Right lung (tissue), 5 donors: ENCODE results near the gene WWOX. TPM values are rescaled to one million over a fixed set of nuclear protein-coding genes. Genes with fewer than 3 reads are reported as not detected.
A peak's percentile ranks its signal among the peaks of the same experiment; 100 is the strongest.

Experiments used
- DNase-seq, 2 donors: peaks; one replicate each; pipeline ENCODE4 v3.0.0-alpha.2; 2013
- polyA plus RNA-seq, 5 donors: library from polyadenylated mRNA; unstranded; fragments of 120-200 nt; gene quantifications; one replicate each; pipeline versions ENCODE4 v1.2.1 to v1.2.3, GENCODE V29; 2013; ENCODE audit warnings: inconsistent platforms in 1 of 5, low replicate concordance in 1 of 5; ENCODE audit not compliant: insufficient read length in 5 of 5, insufficient read depth in 1 of 5

WWOX gene
- polyA plus RNA-seq, 5 donors: 29.3 to 41.5 (median 32.3) TPM

DNA sequence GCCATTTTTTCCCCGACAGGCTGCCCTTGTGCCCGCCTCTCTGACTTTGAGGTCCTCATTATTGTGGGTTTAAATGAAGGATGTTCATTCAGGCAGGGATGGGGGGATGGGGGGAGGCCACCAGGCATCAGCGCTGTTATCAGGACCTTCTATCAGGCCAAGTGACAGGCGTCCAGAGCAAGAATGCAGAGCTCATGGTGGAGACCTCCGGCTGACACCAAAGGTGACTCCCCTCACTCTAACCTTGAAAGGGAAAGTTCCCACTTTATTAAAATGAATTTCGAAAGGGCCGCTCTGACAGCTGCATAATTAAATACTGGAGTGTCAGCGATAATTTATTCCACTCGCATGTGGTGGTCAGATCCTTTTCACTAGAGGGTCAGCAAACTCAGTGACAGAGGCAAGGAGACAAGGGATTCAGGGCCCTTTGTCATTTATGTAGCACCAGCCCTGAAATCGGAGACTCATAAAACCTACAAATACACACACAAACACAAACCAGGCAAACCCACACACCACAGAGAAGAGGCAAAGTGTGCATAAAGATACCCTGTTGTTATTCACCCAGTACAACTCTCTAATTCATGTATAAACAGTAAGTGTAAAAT is 1065.0 kb downstream of the WWOX start:
- no peak for DNase-seq

DNA sequence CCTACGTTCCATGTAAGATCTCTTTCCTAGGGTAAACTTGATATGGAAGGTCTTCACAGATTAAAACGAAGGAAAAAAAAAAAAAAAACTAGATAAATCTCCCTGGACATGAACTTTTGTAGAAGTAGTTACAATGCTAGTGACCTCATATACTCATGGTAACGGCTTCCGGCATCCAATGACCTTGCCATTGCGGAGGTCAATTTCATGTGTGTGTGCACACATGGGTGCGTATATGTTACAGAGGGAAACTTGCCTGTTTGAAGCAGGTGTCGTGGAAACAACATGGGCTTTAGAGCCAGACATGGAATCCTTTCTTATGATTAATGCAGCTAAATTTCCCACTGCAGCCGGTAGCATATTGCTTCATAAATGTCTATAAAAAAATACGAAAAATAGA is 1065.6 kb downstream of the WWOX start:
- no peak for DNase-seq

GRCh38 chr16:79165506-79165905 is 1066.1 kb downstream of the WWOX start:
- no peak for DNase-seq

DNA sequence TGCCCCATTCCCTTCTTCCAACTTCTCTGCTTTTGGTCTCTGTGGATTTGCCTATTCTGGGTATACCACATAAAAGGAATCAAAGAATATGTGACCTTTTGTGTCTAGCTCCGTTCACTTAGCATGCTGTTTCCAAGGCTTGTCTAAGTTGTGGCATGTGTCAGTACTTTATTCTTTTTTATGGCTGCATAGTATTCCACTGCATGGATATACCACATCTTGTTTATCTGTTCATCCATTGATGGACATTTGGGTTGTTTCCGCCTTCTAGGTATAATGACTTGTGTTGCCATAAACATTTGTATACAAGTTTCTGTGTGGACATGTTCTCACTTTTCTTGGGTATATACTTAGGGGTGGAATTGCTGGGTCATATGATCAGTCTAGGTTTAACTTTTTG is 1068.4 kb downstream of the WWOX start:
- DNase-seq: no peak

DNA sequence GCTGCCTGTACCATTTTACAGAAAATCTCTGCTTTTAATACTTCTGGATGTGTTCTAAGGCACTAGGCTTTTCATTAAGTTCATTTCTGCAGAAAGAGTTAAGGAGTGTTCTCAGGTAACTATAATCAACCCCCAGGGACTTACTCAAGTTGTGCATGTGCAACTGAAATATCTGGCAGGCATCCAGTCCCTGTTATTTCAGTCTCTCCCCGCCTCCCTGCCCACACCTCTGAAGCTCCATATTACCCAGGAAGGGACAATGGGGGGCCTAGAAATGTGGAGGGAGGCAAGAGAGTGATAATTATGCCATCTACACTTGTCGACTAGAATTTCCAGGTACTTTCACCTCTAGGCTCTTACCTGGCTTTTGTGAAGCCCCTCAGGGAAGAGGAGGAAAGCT is 1068.9 kb downstream of the WWOX start:
- DNase-seq: no peak

- DNase-seq: no peak
Observed at GRCh38 chr16:79169239-79169638, 1069.8 kb downstream of the WWOX start.

DNA sequence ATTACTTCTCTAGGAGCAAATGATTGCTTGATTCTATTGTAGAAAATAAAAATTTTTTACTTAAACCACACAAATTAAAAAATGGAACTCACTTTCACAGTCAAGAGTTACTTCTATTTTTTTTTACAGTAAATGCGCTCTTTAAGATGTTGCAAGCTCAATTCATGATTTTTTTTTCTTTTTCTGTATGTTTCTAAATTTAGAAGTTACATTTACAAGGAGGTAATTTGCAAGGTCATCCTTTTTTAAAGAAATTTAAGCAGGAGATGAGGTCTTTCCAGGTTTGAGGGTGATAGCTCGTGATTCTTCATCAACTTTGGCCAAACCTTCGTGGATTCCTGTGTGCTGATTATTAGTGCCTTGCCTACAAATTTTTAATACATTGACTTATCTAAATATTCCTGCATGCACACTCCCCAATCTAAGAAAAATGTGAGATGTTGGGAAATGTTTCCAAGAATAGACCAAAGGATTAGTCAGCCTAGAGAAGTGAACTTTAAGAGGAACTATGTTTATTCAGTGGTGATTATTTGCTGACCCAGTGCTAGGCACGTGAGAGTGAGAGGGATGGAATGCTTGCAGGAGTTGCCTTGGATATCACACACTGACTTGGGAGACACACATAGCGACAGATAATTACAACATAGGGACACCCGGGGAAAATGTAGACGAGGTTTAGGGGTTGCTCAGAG is 1071.2 kb downstream of the WWOX start:
- DNase-seq: peak in 1 of 2 donors; percentile 27

GRCh38 chr16:79171504-79171903 is 1072.0 kb downstream of the WWOX start:
- no peak for DNase-seq

GRCh38 chr16:79171931-79172705 is 1072.7 kb downstream of the WWOX start:
- DNase-seq: no peak

GRCh38 chr16:79172976-79173500 is 1073.6 kb downstream of the WWOX start:
- DNase-seq: no peak

DNA sequence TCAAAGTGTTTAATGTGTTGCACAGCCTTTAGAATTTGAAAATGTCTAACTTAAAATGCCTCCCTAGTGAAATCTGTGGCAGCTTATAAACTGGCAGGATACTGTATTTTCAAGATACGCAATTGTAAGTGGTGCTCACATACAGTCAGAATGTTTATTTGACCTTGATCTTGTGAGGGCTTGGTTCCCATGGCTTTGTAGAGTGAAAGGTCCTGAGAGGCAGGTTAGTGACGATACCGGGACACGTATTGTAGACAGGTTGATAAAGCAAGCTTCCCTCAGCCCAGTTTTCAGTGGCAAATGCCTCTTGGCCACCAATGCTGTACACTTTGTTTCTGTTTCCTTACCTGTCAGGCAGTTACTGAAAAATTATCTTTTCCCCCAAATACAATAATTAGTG is 1074.5 kb downstream of the WWOX start:
- no peak for DNase-seq

DNA sequence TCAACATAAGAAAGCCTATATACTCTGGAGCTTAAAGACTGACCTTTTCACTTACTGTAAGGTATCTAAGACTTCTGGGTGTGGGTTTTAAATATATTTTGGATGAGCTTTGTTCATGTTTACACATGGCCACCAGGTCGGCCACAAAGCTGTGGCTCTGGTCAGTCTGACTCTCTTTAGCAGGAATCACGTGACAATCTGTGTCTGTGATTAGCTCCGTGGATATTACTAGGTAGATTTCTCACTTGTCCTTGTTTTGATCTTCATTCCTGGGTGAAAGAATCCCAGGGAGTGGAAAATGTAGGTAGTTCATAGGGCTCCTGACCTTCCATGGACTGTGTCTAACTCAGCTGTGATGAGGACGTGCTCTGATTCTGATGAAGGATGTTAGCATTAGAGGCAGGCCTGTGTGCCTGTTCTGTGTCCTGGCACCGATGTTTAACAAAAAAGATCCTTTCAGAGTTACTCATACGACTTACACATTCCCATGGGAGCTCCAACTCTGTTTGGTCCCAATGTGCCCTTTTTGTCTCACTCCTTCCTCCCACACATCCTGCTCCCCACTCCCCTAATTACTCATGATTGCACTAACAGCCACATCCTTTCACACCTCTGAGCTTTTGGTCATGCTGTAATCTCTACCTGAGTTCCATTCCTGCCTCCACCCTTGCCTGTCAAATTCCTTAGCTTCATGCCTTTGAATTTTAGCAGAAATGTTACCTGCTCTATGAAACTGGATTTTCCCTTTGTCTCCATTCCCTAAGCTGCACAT is 1076.0 kb downstream of the WWOX start:
- DNase-seq: no peak

DNA sequence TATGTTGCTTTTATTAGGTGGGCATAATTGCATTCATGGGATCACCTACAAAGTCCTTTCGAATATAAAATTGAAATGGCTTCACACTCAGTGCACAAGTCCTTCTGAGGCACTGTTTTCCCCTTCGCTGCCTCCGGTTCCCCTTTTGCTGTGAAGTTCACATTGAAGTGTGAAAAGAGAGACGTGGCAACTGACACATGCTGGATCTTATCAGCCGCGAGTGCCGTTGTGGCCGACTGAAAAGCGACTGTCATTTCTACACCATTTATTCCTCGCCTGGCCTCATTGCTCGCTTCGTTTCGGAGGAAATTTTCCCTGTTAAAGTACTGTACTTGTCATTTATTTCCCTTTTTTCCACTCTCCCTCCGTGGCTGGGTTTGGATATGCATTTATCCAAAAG is 1077.6 kb downstream of the WWOX start:
- DNase-seq: no peak

DNA sequence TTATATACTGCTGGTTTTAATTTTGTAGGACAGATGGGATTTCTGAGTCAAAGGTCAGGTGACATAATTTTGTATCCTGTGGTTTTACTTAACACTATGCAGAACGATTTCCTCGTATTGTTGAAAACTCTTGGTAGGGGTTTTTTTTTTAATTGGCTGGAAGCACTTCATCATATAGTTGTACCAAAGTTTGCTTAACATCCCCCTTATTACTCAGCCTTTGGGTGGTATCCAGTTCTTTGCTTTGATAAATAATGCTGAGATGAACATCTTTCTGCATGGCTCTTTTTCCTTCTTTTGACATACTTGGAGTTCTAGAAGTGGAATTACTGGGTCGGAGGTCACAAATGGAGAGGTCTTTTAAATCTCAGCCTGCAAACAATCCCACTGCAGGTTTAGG is 1082.0 kb downstream of the WWOX start:
- DNase-seq: no peak

GRCh38 chr16:79182616-79183015 is 1083.2 kb downstream of the WWOX start:
- DNase-seq: no peak

DNA sequence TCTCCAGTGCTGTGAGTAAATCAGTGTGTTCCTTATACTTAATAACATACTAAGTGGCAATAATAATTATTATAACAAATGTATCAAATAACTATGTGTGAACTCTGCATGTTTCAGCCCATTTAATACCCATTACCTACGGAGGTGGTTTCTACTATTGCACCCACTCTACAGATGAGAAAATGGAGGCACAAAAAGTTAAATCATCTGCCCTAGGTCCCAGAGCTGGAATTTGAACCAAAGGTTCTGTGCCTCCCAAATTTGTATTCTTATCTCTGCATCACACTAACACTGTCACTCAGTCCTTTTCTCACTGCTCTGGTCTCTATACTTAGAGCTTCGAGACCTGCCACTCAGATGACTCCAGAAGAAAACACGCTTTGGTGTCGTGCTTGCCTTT is 1084.1 kb downstream of the WWOX start:
- no peak for DNase-seq

DNA sequence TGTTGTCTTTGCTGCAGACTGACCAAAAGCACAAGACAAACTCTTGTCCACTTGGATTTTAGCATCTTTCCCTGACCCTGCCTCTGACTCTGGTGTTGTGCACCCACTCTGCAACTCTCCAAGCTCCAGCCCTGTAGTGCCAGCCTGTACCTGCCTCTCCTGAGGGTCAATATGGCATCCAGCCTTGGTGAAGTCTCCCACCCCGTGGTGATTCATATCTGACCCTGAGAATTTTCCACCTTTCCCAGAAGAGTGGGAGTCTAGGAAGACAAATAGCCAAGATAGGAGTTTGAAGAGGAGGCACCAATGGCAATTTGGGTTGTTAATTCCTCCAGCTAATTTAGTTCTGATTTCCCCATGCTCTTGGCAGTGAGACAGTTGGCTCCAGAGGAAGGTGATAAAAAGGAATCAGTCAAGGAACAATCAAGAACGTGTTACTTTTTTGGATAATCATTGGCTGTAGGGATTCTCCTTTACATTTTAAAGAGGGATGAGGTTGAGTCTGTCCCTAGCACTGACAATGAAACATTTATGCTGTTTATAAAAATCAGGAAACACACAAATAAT is 1085.1 kb downstream of the WWOX start:
- no peak for DNase-seq

DNA sequence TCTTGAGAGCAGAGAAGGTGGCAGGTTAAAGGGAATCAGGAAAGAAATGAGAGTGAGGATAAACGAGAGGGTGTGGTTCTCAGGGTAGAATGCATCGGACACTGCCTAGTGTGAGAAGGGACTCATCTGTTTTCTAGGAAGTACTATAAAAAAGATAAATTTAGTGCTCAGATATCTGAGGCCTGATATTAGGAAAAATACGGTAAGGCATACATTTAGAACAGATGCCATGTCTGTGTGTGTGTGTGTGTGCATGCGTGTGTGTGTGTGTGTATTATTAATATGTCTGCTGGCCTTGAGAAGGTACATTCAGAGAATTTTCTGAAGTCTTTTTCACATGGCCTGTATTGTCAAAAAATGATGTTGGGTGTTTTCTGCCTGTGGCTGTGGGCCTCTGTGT is 1086.3 kb downstream of the WWOX start:
- no peak for DNase-seq

GRCh38 chr16:79186196-79186595 is 1086.7 kb downstream of the WWOX start:
- no peak for DNase-seq

- no peak for DNase-seq
Observed at GRCh38 chr16:79188115-79188738, 1088.8 kb downstream of the WWOX start.

DNA sequence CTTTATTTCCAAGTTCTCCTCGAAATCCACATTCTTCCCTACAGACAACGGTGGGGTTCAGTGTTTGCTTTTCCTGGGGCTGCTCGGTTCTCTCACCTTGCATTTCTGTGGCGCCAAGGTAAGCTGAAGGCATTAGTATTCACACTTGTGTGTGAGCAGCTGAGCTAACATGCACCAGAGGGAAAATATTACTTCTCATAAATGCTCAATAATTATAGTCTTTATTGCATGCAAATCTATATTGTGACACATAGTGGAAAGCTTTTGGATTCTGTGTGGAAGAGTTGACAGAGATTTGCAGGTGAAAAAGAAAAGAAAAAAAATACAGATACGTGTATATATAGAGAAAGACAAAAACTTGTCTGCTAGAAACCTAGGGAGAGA is 1089.3 kb downstream of the WWOX start:
- no peak for DNase-seq
